ENCODE results near the gene COL9A3. TPM values are rescaled to one million over a fixed set of nuclear protein-coding genes. Genes with fewer than 3 reads are reported as not detected.

The COL9A3 gene
- total RNA-seq, 3 donors from 2014 or later (not counting 1 experiment from before 2014, with no cell fraction given), result 1.9 TPM; not detected in 2

- Histone ChIP-seq H3K4me1 (ENCODE audit: control insufficient read depth, insufficient read depth, low read length) (peaks cover 37% of the 10 kb centered on the region), H3K27ac (ENCODE audit: low read length) (peak overlapping the region; percentile 64), H3K36me3 (ENCODE audit: control insufficient read depth, insufficient read depth, low read length) (no peaks in the 10 kb centered on the region), H3K4me3 (ENCODE audit: low read length) (no peak overlapping the region), H3K9me3 (ENCODE audit: control insufficient read depth, insufficient read depth, low read length) (no peaks in the 10 kb centered on the region), H3K27me3 (ENCODE audit: control insufficient read depth, insufficient read depth, low read length) (no peaks in the 10 kb centered on the region)
- no peak for ATAC-seq
- no peak for DNase-seq
- no peak for TF ChIP-seq CTCF (IDR thresholded peaks at IDR 0.05)
- peak overlapping the region; percentile 56 to 91 for H3K27ac Mint-ChIP-seq
- peak overlapping the region; percentile 17 for H3K4me3 Mint-ChIP-seq
- WGBS (ENCODE audit: insufficient coverage), result 94% methylated on average over 8 of the region's 8 CpGs
- no peaks in the 10 kb centered on the region for H3K36me3 Mint-ChIP-seq
- H3K9me3 Mint-ChIP-seq, result no peaks in the 10 kb centered on the region
- H3K27me3 Mint-ChIP-seq (ENCODE audit: low read depth in 2 of 2), result no peaks in the 10 kb centered on the region
- intact Hi-C loops (cut with micrococcal nuclease), result no loop called here
- peaks cover 8 to 28% of the 10 kb centered on the region in 2 donors for H3K4me1 Mint-ChIP-seq
These were observed 39.4 kb upstream of the COL9A3 start for GRCh38 chr20:62777528-62777830.

- no peak for ATAC-seq
- H3K36me3 Mint-ChIP-seq, result no peaks in the 10 kb centered on the region
- no peak for TF ChIP-seq CTCF (IDR thresholded peaks at IDR 0.05)
These were observed 38.8 kb upstream of the COL9A3 start for GRCh38 chr20:62778058-62778457.

GRCh38 chr20:62778601-62779416 lies 38.0 kb upstream of the COL9A3 start:
- no peaks in the 10 kb centered on the region for H3K36me3 ChIP-seq (ENCODE audit: control insufficient read depth, insufficient read depth, low read length)
- DNase-seq (no peak), ATAC-seq (no peak)
- no peaks in the 10 kb centered on the region for H3K36me3 Mint-ChIP-seq
- no peak overlapping the region for H3K4me3 Mint-ChIP-seq
- H3K27ac Mint-ChIP-seq, result peak overlapping the region in 1 of 2 donors; percentile 18
- no peaks in the 10 kb centered on the region for H3K27me3 ChIP-seq (ENCODE audit: control insufficient read depth, insufficient read depth, low read length)
- TF ChIP-seq CTCF (IDR thresholded peaks at IDR 0.05), result no peak
- no peak overlapping the region for H3K27ac ChIP-seq (ENCODE audit: low read length)
- H3K4me1 Mint-ChIP-seq, result peaks cover 8 to 28% of the 10 kb centered on the region in 2 donors
- WGBS (ENCODE audit: insufficient coverage), result 86% methylated on average over 24 of the region's 24 CpGs
- H3K9me3 ChIP-seq (ENCODE audit: control insufficient read depth, insufficient read depth, low read length), result no peaks in the 10 kb centered on the region
- intact Hi-C loops (cut with micrococcal nuclease), result no loop called here
- H3K4me3 ChIP-seq (ENCODE audit: low read length), result no peak overlapping the region
- H3K4me1 ChIP-seq (ENCODE audit: control insufficient read depth, insufficient read depth, low read length), result peaks cover 37% of the 10 kb centered on the region
- no peaks in the 10 kb centered on the region for H3K9me3 Mint-ChIP-seq
- H3K27me3 Mint-ChIP-seq (ENCODE audit: low read depth in 2 of 2), result no peaks in the 10 kb centered on the region

More at GRCh38 chr20:62778058-62778457, 38.8 kb upstream of the COL9A3 start:
- intact Hi-C loops (cut with micrococcal nuclease), result no loop called here
- Histone ChIP-seq H3K27ac (ENCODE audit: low read length) (no peak overlapping the region), H3K4me3 (ENCODE audit: low read length) (no peak overlapping the region), H3K27me3 (ENCODE audit: control insufficient read depth, insufficient read depth, low read length) (no peaks in the 10 kb centered on the region), H3K9me3 (ENCODE audit: control insufficient read depth, insufficient read depth, low read length) (no peaks in the 10 kb centered on the region), H3K36me3 (ENCODE audit: control insufficient read depth, insufficient read depth, low read length) (no peaks in the 10 kb centered on the region), H3K4me1 (ENCODE audit: control insufficient read depth, insufficient read depth, low read length) (peaks cover 37% of the 10 kb centered on the region)
- no peaks in the 10 kb centered on the region for H3K9me3 Mint-ChIP-seq
- 97% methylated on average over 9 of the region's 9 CpGs for WGBS (ENCODE audit: insufficient coverage)
- H3K27me3 Mint-ChIP-seq (ENCODE audit: low read depth in 2 of 2), result no peaks in the 10 kb centered on the region
- no peak overlapping the region for H3K4me3 Mint-ChIP-seq
- H3K4me1 Mint-ChIP-seq, result peaks cover 8 to 28% of the 10 kb centered on the region in 2 donors
- no peak for DNase-seq
- peak overlapping the region in 1 of 2 donors; percentile 18 for H3K27ac Mint-ChIP-seq

- Histone ChIP-seq H3K27ac (ENCODE audit: low read length) (no peak overlapping the region), H3K4me1 (ENCODE audit: control insufficient read depth, insufficient read depth, low read length) (peaks cover 35% of the 10 kb centered on the region), H3K9me3 (ENCODE audit: control insufficient read depth, insufficient read depth, low read length) (no peaks in the 10 kb centered on the region), H3K36me3 (ENCODE audit: control insufficient read depth, insufficient read depth, low read length) (no peaks in the 10 kb centered on the region), H3K27me3 (ENCODE audit: control insufficient read depth, insufficient read depth, low read length) (no peaks in the 10 kb centered on the region), H3K4me3 (ENCODE audit: low read length) (no peak overlapping the region)
- H3K4me3 Mint-ChIP-seq, result no peak overlapping the region
- TF ChIP-seq CTCF (IDR thresholded peaks at IDR 0.05), result no peak
- H3K27me3 Mint-ChIP-seq (ENCODE audit: low read depth in 2 of 2), result no peaks in the 10 kb centered on the region
- H3K36me3 Mint-ChIP-seq, result no peaks in the 10 kb centered on the region
- 85% methylated on average over 7 of the region's 7 CpGs for WGBS (ENCODE audit: insufficient coverage)
- no peak for DNase-seq
- peaks cover 8 to 28% of the 10 kb centered on the region in 2 donors for H3K4me1 Mint-ChIP-seq
- no peaks in the 10 kb centered on the region for H3K9me3 Mint-ChIP-seq
- ATAC-seq, result no peak
- H3K27ac Mint-ChIP-seq, result no peak overlapping the region
- intact Hi-C loops (cut with micrococcal nuclease), result no loop called here
These were observed 37.5 kb upstream of the COL9A3 start for GRCh38 chr20:62779417-62779685.

All from natural killer cell (primary cell).